NT2/D1 (cell line): ENCODE measurements around the gene NSL1.

Source experiments
- SUZ12 ChIP-seq: IDR thresholded peaks from 2 replicates; pipeline ENCODE4 v1.6.1; 2011; ENCODE audit not compliant: insufficient read length, insufficient read depth; ENCODE audit errors: extremely low read depth
- YY1 ChIP-seq: IDR thresholded peaks from 2 replicates; pipeline ENCODE4 v1.6.1; 2011; ENCODE audit not compliant: insufficient read length, insufficient read depth
- ZNF274 ChIP-seq: IDR thresholded peaks from 2 replicates; pipeline ENCODE4 v1.6.1; 2011; ENCODE audit warnings: mild to moderate bottlenecking, low read depth, low read length

GRCh38 chr1:212691561-212692071, 100.0 kb downstream of the NSL1 start:
- TF ChIP-seq ZNF274: no peak
- no peak for TF ChIP-seq YY1
- no peak for TF ChIP-seq SUZ12
